ENCODE results near the gene OGT.
"Not testable (repeated sequence)": the region's sequence is repeated elsewhere in the genome, so short reads cannot be mapped to it uniquely, and the experiment has no call there.

Gene OGT

DNA sequence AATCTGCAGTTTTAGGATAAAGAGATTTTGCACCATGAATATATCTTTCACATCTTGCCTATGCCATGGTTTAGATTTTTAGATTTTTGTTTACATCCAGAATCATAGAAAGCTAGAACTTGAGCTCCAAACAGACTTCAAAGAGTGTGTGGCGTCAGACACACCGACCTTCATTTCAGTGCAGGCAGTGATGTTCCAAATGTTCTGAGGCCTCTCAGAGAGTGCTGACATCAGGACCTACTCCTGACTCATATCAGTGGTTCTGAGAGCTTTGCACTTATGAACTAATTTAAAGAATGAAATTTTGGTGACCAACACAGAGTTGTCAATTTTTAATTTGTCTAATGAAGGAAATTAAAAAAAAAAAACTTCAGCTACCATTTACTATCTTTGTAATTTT, 67.1 kb downstream of the OGT start:
- no peak for DNase-seq

DNA sequence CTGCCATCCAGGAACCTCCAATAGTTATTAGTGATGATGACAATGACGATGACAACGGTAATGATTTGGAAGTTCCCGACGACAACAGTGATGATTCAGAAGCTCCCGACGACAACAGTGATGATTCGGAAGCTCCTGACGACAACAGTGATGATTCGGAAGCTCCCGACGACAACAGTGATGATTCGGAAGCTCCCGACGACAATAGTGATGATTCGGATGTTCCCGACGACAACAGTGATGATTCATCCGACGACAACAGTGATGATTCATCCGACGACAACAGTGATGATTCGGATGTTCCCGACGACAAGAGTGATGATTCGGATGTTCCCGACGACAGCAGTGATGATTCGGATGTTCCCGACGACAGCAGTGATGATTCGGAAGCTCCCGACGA, 70.7 kb downstream of the OGT start:
- DNase-seq, result no peak

DNA sequence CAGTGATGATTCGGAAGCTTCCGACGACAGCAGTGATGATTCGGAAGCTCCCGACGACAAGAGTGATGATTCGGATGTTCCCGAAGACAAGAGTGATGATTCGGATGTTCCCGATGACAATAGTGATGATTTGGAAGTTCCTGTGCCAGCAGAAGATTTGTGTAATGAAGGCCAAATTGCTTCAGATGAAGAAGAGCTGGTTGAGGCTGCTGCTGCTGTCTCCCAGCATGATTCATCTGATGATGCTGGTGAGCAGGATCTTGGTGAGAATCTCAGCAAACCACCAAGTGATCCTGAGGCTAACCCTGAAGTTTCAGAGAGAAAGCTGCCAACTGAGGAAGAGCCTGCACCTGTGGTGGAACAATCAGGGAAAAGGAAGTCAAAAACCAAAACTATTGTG, 71.2 kb downstream of the OGT start:
- DNase-seq, result no peak

DNA sequence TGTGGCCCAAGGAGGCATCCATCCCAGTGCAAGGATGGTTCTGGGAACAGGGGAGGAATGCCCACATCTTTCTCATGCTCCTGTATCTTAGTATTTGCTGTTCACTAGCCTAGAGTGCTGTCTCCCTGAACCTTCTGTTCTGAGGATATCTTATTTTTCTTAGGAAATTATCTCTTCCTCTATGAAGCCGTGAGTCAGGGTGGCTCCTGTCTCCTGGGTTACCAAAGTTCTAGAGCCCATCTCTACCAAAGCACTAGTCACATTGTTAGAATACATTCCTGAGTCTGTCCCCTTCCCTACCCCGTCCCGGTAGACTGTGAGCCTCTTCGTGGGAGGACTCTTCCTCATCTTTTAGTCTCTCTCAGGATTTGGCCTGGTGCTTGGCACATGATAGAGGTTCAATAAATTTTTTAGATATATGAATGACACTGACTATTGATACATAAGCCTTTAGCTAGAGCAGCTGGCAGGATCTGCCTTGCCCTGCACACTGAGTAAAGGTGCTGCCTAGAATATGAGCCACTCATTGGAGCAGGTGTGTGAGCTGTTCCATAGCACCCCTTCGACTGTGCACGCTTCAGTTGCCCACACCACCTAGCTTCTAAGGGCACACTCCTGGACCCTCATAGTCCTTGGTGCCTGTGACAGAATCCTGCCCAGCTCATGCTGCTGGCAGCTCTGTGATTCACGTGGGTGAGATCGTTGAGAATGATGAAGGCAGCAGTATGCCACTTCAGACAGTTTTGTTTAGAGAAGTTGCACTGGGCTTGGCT, 72.1 kb downstream of the OGT start:
- DNase-seq, result no peak

DNA sequence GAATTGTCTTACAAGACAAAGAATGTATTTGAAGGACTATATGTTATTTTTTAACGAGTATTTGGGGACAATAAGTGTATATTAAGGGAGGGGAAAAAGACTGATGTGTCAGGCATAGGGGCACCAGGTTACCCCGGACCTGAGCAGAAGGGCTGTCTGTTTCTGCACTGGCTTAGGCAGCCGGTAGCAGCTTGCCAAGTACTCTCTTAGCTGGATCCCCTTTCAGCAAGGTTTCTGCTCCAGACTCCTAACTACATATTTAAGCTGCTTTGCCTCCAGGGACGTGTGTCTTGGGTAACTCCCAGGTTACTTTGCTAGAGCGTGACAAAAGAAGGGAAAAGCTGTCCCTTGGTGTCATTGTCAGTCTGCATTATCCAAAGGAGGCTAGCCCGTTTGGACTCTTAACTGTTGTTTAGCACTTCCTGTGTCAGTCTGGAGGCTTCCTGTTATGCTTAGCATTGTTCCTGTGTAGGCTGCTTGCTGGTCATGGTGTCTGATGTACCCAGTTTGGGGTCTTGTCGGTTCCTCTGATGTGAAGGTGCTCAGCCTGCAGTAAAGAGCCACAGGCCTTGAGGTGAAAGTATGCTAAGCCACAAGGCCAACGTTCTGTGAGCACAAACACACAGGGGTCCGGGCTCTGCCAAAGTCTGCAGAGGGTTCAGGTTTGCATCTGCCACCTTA, 73.8 kb downstream of the OGT start:
- no peak for DNase-seq

DNA sequence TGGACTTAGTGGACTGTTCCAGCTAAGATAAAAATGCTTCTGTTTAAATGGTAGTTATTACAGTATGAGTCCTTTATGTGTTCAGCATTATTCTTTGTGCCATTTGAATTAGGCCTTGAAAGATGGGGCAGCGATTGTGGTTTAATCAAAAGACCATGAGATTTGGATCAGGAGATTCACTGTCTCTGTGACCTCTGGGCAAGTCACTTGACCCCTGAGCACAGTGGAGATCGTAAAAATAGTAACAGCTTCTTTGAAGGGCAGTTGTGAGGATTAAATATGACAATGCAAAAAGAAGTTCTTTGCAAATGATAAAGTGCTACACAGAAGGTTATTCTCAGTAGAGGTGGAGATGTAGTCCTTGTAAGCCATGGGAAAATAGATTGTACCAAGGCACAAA, 74.6 kb downstream of the OGT start:
- DNase-seq, result no peak

DNA sequence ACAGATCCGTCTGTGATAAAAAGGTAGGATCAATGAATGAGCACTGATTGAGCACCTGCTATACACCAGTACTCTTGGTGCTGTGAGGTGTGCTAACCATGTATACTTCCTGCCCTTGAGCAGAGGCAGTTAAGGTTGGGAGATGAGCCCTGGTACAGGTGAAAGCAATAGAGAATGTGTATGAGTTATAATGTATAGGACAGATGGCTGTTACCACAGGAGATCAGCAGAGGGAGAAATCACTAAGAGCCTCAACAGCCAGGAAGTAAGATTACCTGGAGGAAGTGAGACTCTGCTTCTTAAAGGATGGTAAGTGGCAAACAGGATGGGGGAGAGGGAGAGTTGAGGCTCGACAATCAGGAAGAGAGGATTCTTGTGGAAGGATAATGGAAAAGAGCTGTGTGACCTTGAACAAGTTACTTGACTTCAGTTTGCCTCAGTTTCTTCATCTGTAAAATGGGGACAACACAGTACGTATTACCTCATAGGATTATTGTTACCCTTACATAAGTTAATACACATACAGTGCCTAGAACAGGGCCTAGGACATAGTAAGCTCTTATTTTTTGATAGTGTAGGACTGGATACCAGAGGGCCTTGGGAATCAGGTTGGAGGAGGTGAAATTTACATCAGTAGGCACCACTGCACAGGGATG, 76.3 kb downstream of the OGT start:
- DNase-seq, result no peak

DNA sequence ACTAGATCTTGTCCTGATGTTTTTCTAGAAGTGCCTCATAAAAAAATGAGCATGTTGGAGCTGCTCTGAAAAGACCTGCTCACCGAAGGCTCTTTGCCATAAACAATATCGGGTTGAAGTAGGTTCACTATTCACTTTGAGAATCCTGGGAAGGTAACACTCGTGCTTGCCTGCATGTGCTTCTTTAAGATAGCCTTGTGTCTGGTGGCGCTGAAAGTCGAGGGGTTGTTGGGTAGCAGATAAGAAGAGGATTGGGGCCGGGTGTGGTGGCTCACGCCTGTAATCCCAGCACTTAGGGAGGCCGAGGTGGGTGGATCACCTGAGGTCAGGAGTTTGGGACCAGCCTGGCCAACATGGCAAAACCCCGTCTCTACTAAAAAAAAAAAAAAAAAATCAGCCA, 78.8 kb downstream of the OGT start:
- DNase-seq, result not testable (repeated sequence)

DNA sequence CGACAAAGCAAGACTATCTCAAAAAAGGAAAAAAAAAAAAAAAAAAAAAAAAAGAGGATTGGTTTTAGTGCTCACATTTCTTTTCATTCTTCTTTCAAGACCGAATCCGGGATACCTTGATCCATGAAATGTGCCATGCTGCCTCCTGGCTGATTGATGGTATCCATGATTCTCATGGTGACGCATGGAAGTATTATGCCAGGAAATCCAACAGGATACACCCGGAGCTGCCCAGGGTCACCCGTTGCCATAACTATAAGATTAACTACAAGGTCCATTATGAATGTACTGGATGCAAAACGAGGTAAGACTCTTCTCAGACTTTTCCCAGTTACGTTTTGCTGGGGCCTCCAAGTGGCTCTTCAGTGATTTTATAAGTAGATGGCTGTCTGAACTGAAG, 79.4 kb downstream of the OGT start:
- no peak for DNase-seq

DNA sequence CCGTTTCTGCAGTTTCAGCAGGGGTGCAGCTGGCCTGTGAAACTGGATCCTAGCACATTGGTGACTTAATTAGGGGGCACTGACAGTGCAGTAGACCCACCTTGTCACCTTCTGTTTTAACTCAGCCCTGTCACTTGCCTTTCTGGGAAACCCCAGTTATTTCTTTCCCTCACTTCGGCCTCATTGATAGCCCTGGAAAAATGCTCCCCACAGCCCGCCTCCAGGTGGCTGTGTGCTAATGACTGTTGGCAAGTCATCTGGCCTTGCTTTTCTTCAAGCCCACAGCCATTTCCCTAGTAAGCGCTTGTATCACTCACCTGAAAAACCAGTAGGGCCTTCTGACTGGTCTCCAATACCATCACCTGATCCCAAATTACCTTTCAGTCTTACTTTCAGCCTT, 82.2 kb downstream of the OGT start:
- DNase-seq, result no peak

DNA sequence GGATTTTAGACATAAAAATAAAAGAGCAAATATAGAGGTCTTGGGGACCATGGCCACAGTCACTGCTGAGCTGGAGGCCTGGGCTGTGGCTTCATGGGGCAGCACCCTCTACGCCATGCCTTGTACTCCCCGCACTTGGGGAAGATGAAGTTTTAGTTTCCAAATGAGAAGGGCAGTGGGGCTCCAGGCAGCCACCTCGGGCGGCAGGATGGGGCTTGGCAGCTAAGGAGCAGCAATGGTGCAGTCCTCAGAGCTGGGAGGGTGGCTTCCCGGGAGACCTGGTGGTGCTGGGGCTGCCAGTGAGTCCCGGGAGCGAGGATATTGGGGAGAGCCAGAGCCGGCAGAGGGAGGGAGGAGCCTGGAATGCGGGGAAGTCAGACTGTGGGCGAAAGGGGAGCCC, 83.0 kb downstream of the OGT start:
- DNase-seq, result no peak

DNA sequence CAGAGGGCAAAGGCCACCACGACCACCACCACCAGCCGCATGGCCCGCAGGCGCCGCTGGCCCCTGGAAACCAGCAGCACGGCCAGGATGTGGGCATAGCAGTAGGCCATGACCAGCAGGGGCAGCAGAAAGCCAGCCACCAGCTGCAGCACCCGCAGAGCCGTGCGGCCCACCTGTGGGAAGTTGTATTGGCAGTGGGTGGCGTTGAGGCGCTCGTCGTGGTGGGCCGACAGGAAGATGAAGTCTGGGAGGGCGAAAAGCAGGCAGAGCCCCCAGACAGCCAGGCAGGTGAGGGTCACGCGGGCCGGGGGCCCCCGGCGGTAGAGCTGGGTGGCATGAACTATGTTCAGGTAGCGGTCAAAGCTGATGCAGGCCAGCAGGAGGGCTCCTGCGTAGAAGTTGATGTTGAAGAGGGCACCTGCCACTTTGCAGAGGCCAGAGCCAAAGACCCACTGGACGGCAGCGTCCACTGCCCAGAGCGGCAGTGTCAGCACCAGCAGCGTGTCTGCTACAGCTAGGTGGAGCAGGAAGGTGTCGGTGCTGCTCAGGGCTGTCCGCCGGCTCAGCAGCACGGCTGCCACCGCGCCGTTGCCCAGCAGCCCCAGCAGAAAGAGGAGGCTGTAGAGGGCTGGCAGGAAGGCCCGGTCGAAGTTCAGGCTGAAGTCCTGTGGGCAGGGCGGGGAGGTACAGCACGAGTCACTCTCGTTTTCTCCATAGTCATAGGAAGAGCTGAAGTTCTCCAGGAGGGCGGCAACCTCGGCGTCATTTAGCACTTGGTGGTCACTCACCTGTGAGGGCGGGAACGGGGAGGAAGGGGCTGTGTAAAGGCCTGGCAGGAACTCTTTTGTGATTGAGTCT, 84.0 kb downstream of the OGT start:
- no peak for DNase-seq

DNA sequence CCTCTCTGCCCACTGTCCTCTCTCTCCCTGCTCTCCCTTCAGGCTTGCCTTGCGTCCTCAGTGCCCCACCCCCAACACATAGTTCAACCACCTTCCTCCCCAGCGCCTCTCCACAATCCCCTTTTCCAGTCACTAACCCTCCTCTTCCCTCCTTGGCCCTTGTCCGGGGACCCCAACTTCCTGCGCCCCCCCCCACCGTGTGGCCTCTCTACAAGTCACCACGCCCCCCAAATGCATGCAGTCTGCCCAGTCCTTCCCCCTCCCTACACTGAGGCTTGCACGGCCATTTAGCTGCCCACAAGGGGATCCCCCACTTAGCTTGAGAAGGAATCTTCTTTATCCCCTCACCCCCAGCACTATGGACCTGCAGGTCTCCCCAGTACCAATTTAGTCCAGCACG, 84.8 kb downstream of the OGT start:
- DNase-seq, result no peak

DNA sequence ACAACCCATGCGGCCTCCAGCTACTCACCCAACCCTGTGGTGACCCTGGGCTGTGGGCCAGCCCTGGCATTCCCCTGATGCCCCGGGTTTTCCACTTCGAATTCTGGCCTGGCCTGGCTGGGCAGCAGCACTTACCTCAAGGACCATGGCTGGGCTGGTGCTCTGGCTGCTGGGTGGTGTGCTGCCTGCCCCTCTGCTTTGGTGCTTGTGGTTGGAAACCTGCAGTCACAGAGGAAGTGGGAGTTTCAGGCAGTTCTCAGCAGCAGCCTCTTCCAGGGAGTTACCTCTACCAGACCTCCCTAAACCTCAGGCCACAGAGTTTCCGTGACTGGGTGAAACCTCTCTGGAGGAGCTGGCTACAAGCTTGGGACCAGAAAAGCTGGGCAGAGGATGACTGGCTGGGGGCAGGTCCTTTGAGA, 85.4 kb downstream of the OGT start, which contains the start of gene CXCR3:
TSS of gene CXCR3 (minus strand) at position 209 of the 419 bp plus-strand sequence. CDS start at position 147, 62 bp downstream.
- no peak for DNase-seq

DNA sequence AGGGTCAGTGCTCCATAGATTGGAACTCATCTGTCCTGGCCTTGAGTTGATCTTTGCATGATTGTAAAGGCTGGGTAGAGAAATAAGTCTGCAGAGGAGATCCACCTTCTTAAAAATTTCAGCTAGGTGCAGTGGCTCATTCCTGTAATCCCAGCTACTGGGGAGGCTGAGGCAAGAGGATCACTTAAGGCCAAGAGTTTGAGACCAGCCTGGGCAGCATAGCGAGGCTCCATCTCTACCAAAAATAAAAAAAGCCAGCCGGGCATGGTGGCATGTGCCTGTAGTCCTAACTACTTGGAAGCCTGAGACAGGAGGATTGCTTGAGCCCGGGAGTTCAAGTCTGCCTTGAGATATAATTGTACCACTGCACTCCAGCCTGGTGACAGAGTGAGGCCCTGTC, 85.9 kb downstream of the OGT start:
- no peak for DNase-seq

DNA sequence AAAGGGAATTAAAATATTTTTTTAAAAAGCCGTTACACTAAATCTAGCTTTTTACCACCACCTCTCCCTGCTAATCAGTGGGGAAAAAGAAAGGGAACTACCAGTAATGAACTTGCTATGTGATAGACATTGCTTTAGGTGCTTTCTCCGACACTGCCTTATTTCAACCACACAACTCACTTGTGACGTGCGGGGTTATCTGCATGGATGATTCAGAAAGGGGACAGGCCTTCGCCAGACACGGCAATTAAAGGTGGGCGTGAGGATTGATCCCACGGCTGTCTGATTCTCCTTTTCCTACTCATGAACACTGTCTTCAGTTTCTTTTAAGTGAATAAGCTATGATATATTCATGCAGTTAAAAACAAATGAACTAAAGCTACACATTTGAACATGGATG, 86.3 kb downstream of the OGT start:
- DNase-seq, result no peak

DNA sequence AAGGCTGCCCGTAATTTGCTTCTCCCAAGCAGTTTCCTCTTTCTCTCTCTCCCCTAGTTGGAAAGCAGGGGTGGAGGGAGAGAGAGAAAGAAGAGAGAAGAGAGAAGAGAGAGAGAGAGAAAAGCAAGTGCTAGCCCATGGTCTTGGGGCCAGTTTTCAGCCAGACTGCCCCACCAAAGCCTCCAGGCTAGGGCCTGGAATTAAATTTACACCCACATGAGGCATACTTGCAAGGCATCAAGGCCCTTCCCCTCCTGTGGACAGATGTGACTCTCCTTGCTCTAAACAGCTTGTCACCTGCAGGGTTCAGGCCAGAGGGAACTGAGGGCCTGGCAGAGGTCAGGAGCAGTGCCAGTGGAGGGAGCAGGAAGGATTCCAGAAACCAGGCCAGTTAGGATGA, 87.1 kb downstream of the OGT start:
- DNase-seq, result no peak

DNA sequence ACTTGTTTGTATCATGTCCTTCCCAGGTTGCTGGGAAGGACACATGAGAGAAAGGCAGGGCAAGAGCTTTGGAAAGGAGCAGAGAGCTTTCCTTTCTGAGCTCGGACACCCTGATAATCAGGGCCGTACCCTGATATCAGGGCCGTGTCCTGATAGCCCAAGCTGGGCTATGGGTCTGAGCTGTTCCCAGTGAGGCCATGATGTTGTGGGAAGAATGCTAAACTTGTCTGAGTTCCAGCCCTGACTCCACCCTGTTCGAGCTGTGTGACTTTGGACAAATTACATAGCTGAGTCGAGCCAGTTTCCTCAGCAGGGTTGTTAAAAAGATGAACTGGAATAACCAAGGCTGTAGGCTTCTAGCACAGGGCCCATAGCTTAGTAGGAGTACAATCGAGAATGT, 88.7 kb downstream of the OGT start:
- no peak for DNase-seq

DNA sequence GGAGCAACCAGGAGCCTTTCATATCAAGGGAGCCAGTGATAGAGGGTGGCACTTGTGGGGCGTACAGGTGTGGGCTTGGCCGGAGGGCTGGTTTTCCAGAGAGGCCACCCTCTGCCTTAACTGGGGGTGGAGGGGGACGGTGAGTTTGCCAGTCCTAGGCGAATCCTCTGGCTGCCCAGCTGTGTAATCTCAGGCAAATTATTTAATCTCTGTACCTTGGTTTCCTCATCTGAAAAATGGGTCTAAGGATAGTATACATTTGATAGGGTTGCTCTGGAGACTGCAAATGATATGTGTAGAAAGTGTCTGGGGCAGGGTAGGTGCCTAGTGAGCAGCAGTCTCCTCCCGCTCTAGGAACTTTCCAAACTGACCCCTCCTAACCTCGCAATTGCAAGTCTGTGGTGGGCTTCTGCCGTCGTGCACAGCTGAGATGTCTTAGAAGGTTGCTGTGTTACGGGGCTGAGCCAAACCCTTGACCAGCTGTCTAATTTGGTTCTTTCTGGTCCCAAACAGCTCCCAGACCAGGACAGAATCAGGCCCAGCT, 89.2 kb downstream of the OGT start:
- no peak for DNase-seq

DNA sequence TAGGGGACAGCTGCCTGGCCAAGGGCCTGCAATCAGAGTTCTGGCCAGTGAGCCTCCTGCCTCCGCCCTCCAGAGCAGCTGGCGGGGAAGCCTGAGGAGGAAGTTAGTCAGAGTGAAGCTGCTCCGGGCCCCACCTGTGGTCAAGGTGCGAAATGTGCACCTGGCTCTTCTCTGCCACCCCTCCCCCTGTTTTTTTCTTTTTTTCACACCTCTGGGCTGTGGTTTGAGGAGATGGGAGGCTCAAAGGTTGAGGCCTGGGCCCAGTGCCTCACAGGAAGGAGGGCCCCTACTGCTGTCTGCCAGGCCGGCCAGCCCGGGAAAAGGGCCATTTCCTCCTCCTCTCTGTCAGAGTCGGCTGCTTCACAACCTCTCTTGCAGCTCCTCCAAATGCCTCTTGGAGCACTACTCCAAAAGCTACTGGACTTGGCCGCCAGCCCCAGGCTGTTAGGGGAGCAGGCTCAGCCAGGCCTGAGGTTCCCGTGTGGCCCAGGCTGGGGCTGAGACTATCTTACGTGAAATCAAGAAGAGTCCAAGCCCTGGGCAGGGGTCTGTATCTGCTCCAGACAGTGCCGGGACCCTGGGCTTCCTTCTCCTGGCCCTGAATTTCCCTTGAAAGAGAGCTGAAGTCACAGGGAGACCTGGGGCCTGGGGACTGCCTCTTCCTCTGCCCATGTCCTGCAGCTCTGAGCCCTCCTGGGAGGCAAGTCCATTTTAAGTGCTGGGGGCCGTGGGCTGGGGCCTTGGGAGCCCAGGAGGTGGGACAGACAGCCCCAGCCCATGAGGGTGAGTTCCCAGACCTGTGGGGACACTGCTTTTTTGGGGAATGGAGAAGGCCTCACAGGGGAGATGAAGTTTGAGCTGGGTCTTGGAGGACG, 89.9 kb downstream of the OGT start:
- no peak for DNase-seq

DNA sequence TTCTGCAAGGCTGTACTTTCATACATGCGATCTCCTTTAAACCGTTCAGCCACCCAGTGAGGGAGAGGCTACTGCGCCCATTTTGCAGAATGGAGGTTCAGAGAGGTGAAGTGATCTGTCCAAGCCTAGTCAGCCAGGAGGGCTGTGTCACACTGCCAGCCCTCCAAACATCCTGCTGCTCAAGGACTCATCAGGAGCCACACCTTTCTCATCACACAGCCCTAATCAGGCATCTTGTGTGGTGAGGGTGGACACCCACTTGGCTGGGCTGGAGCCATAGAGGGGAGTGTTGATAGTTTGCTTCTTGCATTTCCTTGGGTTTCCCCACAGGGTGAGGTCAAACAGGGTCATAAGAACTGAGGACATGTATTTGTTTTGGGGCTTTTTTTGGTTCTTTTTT, 90.8 kb downstream of the OGT start:
- no peak for DNase-seq

DNA sequence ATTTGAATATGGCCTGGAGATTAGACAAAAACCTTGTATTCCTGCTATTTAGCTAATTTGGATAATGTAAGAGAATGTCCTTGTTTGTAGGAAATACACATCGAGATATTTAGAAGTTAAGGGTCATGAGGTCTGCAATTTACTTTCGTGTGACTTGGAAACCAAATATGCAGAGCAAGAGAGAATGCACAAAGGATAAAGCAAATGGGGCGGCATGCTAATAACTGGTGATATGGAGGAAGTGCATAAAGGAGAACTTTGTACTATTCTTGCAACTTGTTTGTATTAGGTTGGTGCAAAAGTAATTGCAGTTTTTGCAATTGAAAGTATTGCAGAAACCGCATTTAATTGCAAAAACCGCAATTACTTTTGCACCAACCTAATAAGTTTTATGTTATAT, 92.6 kb downstream of the OGT start:
- no peak for DNase-seq
